Stimulated activated naive CD8-positive, alpha-beta T cell treated with anti-CD3 and anti-CD28 coated beads, Interleukin-15, amount 100 ng/mL, for 72 hours (primary cell): ENCODE measurements around the gene FYCO1.

ENCODE experiments used
- ATAC-seq: fragments of 150-1000 bp; cut with Tn5 transposase; 2 replicates; pipeline ENCODE4 v1.10.0; 2021; ENCODE audit warnings: mild to moderate bottlenecking, moderate library complexity
- DNase-seq, 2 donors: peaks; one replicate each; pipeline ENCODE4 v3.0.0; 2021 to 2022
- H3K27ac Mint-ChIP-seq, 2 donors: one replicate each; pipeline ENCODE4 v1.8.0; 2022; ENCODE audit warnings: mild to moderate bottlenecking in 2 of 2, mixed read lengths in 2 of 2, moderate library complexity in 2 of 2
- H3K27me3 Mint-ChIP-seq: one replicate; pipeline ENCODE4 v1.8.0; 2022; ENCODE audit warnings: mixed read lengths
- H3K4me1 Mint-ChIP-seq: one replicate; pipeline ENCODE4 v1.8.0; 2022; ENCODE audit warnings: mild to moderate bottlenecking, mixed read lengths
- H3K4me3 Mint-ChIP-seq, 2 donors: one replicate each; pipeline ENCODE4 v1.8.0; 2022; ENCODE audit warnings: mild to moderate bottlenecking in 2 of 2, mixed read lengths in 2 of 2, moderate library complexity in 1 of 2
- H3K9me3 Mint-ChIP-seq, 2 donors: one replicate each; pipeline ENCODE4 v1.8.0; 2022; ENCODE audit warnings: mixed read lengths in 2 of 2

The FYCO1 gene

DNA sequence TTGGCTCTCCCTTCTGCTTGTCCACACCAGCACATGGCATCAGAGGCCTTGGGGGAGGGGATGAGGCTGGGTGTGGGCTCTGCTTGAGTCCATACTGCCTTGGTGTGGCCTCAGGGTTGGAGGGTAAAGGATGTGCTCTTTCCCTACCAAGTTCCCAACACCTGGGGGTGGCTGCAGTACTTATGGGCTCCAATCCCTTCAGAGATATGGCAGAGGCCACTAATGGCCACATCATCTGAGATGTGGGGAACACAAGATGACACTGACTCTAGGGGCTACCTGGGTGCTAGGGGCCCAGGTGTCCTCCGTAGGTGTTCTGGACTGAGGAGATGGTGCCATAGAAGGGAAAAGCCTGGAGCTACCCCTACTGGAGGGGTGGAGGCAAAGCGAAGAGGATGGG is 45.5 kb downstream of the FYCO1 start:
- Mint-ChIP-seq H3K9me3 (no peaks in the 10 kb centered on the region), H3K27ac (peak overlapping the region in 1 of 2 donors; percentile 79), H3K4me3 (peak overlapping the region; percentile 33 to 62), H3K27me3 (no peaks in the 10 kb centered on the region), H3K4me1 (peaks cover 93% of the 10 kb centered on the region)
- ATAC-seq (no peak), DNase-seq (no peak)

GRCh38 chr3:45949432-45949831 is 46.2 kb downstream of the FYCO1 start:
- no peaks in the 10 kb centered on the region for H3K27me3 Mint-ChIP-seq
- H3K4me1 Mint-ChIP-seq: peaks cover 94% of the 10 kb centered on the region
- H3K27ac Mint-ChIP-seq: no peak overlapping the region
- peak in 1 of 2 donors; percentile 8 for DNase-seq
- peak overlapping the region; percentile 10 to 33 for H3K4me3 Mint-ChIP-seq
- H3K9me3 Mint-ChIP-seq: no peaks in the 10 kb centered on the region
- ATAC-seq: no peak

- DNase-seq: no peak
- ATAC-seq: no peak
- no peaks in the 10 kb centered on the region for H3K9me3 Mint-ChIP-seq
- H3K4me1 Mint-ChIP-seq: peaks cover 91% of the 10 kb centered on the region
- peak overlapping the region in 1 of 2 donors; percentile 21 for H3K4me3 Mint-ChIP-seq
- no peaks in the 10 kb centered on the region for H3K27me3 Mint-ChIP-seq
- H3K27ac Mint-ChIP-seq: no peak overlapping the region
These were observed 46.7 kb downstream of the FYCO1 start for GRCh38 chr3:45948881-45949280.

DNA sequence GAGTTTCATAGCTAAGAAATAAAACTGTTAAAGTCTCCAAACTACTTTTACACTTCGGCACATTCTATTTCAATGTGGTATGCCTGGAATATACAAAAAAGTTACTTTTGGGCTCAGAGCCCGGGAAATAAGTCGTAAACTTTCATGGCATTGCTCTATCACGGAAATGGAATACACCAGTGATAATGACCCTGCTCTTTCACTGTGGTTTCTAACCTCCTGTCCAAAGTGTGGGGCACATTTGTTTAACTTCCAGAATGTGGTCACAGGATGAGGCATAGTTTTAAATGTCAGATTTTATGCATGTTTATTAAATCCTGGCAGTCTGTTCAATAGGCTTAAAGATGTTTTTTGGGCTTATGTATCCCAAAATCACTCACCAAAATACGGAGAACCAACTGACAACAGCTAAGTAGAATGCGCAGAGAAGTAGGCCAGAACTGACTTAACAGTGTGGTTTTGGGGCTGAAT is 47.3 kb downstream of the FYCO1 start:
- ATAC-seq (no peak), DNase-seq (no peak)
- Mint-ChIP-seq H3K27ac (peak overlapping the region in 1 of 2 donors; percentile 49), H3K27me3 (no peaks in the 10 kb centered on the region), H3K4me1 (peaks cover 92% of the 10 kb centered on the region), H3K4me3 (no peak overlapping the region), H3K9me3 (no peaks in the 10 kb centered on the region)

GRCh38 chr3:45947361-45947760 is 48.3 kb downstream of the FYCO1 start:
- Mint-ChIP-seq H3K27ac (no peak overlapping the region), H3K9me3 (no peaks in the 10 kb centered on the region), H3K27me3 (no peaks in the 10 kb centered on the region), H3K4me3 (no peak overlapping the region), H3K4me1 (peaks cover 92% of the 10 kb centered on the region)
- DNase-seq: no peak
- no peak for ATAC-seq

DNA sequence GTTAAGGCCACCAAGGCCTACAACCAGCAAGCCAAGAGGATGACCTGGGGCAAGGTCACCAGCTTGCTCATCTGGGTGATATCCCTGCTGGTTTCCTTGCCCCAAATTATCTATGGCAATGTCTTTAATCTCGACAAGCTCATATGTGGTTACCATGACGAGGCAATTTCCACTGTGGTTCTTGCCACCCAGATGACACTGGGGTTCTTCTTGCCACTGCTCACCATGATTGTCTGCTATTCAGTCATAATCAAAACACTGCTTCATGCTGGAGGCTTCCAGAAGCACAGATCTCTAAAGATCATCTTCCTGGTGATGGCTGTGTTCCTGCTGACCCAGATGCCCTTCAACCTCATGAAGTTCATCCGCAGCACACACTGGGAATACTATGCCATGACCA is 48.7 kb downstream of the FYCO1 start:
- H3K4me1 Mint-ChIP-seq: peaks cover 92% of the 10 kb centered on the region
- ATAC-seq (no peak), DNase-seq (no peak)
- no peak overlapping the region for H3K4me3 Mint-ChIP-seq
- H3K27ac Mint-ChIP-seq: no peak overlapping the region
- H3K9me3 Mint-ChIP-seq: no peaks in the 10 kb centered on the region
- H3K27me3 Mint-ChIP-seq: no peaks in the 10 kb centered on the region

DNA sequence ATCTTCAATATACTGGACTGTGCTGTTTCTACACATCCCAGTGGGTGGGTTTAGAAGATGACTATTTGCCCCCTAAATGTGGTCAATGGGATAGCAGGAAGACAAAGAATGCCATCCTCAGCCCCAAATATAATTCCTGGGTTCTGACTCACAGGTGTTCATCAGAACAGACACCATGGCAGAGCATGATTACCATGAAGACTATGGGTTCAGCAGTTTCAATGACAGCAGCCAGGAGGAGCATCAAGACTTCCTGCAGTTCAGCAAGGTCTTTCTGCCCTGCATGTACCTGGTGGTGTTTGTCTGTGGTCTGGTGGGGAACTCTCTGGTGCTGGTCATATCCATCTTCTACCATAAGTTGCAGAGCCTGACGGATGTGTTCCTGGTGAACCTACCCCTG is 49.3 kb downstream of the FYCO1 start:
- peaks cover 90% of the 10 kb centered on the region for H3K4me1 Mint-ChIP-seq
- no peaks in the 10 kb centered on the region for H3K9me3 Mint-ChIP-seq
- no peak overlapping the region for H3K4me3 Mint-ChIP-seq
- no peaks in the 10 kb centered on the region for H3K27me3 Mint-ChIP-seq
- ATAC-seq (no peak), DNase-seq (no peak)
- H3K27ac Mint-ChIP-seq: no peak overlapping the region

DNA sequence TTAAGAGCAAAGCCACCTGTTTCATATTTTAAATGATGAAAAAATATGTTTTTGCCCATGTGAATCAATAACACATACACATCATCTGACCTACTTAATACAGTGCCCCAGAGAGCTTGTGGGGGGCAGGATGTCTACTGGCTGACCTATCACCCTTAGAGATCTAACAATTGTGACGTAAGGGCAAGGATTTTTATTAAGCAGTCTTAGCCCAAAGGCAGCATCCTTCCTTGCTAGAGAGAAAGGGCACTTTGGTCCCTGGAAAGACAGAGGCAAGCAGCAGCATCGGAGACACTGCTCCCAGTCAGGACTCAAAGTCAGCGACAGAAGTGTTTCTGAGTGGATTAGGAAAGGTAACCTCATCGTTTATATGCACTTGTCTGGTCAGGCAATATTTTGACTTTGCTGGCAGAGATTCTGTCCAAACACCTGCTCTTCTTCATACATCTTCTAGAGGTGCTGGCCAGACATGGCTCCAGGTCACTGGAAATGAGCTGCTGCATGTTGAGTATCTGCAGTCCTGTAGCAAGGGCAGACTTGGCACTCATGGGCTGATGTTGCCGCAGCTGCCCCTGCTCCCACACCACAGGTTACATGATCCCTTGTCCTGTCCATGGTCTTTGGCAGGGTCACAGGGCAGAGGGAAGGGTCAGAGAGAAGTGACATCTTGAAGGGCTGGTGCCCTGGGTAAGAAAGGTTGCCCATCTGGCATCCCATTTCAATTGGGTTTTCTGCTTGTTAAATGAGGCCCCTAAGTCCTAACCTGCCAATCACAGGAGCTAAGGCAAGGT is 50.6 kb downstream of the FYCO1 start:
- ATAC-seq (no peak), DNase-seq (no peak)
- Mint-ChIP-seq H3K27ac (peak overlapping the region in 1 of 2 donors; percentile 33), H3K4me3 (no peak overlapping the region), H3K27me3 (no peaks in the 10 kb centered on the region), H3K9me3 (no peaks in the 10 kb centered on the region), H3K4me1 (peaks cover 88% of the 10 kb centered on the region)

DNA sequence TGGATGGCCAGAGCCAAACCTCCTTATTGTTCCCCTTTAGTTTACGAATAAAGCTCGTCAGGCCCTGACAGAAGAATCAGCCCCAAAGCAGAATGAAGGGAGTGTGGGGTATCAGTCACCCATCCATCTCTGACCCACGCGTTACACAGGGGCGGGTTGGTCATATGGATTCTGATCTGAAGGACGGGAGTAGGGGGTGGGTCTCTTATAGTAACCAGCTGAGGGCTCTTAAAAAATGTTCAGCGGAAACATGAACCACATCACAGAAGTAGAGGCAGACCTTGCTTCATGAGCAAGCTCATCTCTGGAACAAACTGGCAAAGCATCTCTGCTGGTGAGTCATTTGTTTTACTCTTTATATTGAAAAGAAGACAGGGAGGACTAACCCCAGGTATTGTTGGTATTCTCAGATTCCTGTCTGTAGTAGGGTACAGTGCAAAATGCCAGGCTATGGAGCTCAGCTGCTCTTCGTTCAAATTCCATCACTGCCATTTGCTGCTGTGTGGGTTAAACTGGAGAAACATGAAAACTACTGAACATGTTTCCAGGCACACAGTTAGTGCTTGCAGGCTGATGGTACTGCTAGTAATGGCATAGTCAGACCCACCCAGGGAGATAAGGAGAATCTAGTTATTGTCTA is 52.3 kb downstream of the FYCO1 start, which contains the start of gene CXCR6:
Gene CXCR6, plus strand, starts transcription at position 258 of the 640 bp plus-strand sequence. CDS start 3,018 bp downstream, outside the sequence.
- Mint-ChIP-seq H3K27me3 (no peaks in the 10 kb centered on the region), H3K27ac (peak within 1 kb of the TSS in 1 of 2 donors; percentile 57), H3K4me1 (peaks cover 88% of the 10 kb centered on the region), H3K9me3 (no peaks in the 10 kb centered on the region), H3K4me3 (peak within 1 kb of the TSS; percentile 22 to 53)
- ATAC-seq (peak; percentile 91), DNase-seq (peak; percentile 45 to 61)

DNA sequence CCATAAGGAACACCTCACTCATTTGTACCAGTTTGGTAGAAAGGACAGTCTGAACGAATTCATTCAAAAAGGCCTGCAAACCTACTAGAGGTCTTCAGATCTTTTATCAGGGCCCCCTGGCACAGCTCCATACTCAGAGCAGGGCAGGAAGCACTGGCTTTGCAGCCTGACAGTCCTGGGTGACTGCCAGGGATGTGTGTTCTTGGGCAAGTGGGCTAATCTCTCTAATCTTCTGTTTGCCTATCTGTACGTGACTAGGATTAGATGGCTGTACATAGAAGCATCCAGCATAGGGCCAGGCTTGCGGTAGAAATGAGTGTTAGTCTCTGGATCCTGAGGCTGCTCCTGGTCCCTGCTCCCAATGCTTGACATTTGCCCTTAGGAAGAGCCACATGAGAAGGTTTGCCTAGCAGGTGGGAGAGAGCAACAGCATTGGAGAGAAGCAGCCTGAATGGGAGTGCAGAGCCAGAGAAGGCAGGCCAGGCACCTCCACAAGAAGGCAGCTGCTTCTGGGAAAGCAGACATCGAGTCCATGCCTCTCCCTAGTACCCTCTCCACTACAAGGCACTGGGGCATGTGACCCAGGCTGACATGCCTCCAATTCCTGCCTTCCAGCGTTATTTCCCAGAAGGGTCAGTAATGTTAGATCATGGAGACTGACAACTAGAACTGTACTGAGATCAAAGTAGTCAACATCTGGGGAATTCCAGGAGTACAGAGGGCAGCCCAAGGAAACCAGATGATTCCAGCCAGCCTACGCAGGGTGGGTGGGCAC is 53.4 kb downstream of the FYCO1 start:
- Mint-ChIP-seq H3K4me1 (peaks cover 79% of the 10 kb centered on the region), H3K27ac (peak overlapping the region in 1 of 2 donors; percentile 57), H3K27me3 (no peaks in the 10 kb centered on the region), H3K4me3 (peak overlapping the region in 1 of 2 donors; percentile 22), H3K9me3 (no peaks in the 10 kb centered on the region)
- ATAC-seq (no peak), DNase-seq (no peak)

DNA sequence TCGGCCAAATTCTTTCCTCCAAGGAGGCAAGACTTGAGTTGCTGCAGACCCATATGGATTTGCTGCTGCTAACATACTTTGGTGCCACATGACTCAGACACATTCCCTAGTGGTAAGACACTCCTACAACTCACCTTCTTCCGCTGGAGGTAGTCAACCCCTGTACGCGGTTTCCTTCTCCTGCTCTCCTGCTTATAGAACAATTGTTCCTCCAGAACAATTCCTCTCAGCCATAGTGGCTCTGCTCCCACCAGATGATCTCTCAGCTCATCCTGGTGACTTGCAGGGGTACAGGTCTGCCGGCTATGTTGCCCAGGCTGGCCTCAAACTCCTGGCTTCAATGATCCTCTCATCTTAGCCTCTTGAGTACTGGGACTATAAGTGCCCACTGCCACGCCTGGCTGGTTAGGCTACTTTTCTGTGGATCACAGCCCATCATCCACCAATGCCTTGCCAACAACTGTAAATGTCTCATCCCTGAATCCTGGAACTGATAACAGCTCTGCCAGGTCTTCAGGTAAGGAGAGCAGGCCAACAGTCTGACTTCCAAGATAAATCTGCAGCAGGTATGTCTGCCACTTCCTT is 54.8 kb downstream of the FYCO1 start:
- DNase-seq (no peak), ATAC-seq (no peak)
- no peaks in the 10 kb centered on the region for H3K27me3 Mint-ChIP-seq
- H3K27ac Mint-ChIP-seq: peak overlapping the region in 1 of 2 donors; percentile 56
- H3K4me3 Mint-ChIP-seq: no peak overlapping the region
- peaks cover 65% of the 10 kb centered on the region for H3K4me1 Mint-ChIP-seq
- no peaks in the 10 kb centered on the region for H3K9me3 Mint-ChIP-seq

DNA sequence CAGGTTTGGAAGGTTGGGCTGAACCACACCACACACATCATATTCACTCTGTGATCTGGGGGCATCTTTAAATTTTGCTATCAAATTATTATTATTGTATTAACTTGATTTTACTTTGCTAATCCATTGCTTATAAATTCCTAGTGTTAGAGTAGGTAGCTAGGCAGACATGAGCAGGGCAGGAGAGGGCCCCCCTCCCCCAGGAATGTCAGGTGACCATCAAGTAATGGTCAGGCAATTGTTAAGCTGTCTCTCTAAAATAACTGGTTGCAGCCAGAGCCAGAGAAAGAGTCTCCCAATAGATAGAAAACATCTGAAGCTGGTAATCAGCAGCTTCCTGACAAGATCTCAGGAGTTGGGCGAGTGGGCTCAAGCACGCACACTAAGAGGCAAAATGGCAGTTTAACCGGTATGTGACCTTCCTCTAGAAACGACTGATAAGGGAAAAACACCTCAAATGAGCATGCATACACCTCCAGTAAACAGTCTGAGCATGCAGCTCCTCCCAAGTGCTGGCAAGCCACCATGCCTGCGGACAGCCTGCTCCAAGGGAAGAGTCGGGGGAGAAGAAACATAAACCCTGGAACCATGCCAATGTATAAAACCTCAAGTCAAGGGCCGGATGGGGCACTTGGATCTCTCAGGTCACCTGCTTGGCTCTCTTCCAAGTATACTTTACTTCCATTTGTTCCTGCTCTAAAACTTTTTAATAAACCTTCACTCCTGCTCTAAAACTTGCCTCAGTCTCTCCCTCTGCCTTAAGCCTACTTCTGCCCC is 55.4 kb downstream of the FYCO1 start:
- no peak for DNase-seq
- ATAC-seq: no peak
- Mint-ChIP-seq H3K4me1 (peaks cover 59% of the 10 kb centered on the region), H3K4me3 (no peak overlapping the region), H3K27ac (peak overlapping the region in 1 of 2 donors; percentile 56), H3K27me3 (no peaks in the 10 kb centered on the region), H3K9me3 (no peaks in the 10 kb centered on the region)

DNA sequence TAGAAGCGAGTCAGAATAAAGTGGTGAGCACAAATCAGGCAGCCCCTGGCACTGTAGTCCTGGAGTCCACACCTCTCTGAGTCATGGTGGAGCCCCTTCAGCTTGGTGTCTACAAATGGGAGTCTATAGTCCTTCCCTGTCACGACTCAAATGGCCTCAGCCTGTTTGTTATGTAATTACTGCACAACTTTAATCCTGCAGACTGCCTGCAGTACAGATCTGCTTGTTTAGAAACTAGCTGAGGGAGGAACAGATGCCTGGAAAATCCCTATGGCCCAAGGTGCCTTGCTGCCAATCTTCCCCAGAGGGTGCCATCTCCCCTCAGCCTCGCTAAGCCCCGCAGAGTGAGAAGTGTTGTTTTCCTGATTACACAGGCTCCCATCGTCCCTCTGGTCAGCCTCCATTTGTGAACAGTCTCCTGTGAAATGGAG is 56.3 kb downstream of the FYCO1 start:
- DNase-seq: no peak
- Mint-ChIP-seq H3K4me1 (peaks cover 55% of the 10 kb centered on the region), H3K27me3 (no peaks in the 10 kb centered on the region), H3K9me3 (no peaks in the 10 kb centered on the region), H3K27ac (no peak overlapping the region), H3K4me3 (no peak overlapping the region)
- peak; percentile 55 for ATAC-seq

DNA sequence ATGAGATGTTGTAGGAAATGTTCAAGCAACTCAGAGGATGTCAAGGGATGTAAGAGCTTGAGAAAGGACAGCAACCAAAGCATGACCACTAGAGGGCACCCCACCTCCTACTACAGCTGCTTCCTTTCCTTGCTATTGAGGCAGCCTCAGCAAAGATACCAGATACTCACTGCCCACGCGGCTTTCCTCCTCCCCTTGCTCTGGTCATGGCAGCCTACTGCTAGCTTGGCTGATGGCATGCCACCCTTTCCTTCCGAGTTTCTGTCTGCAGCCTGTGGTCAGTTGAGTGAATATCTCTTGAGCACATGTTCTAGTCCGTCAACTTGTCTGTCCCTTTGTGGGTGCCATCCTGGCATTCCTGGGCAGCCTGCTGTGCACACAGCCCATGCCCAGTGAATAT is 56.8 kb downstream of the FYCO1 start:
- no peak overlapping the region for H3K4me3 Mint-ChIP-seq
- H3K27me3 Mint-ChIP-seq: no peaks in the 10 kb centered on the region
- peak; percentile 77 for ATAC-seq
- peak; percentile 77 to 84 for DNase-seq
- peaks cover 52% of the 10 kb centered on the region for H3K4me1 Mint-ChIP-seq
- peak overlapping the region in 1 of 2 donors; percentile 6 for H3K27ac Mint-ChIP-seq
- no peaks in the 10 kb centered on the region for H3K9me3 Mint-ChIP-seq

DNA sequence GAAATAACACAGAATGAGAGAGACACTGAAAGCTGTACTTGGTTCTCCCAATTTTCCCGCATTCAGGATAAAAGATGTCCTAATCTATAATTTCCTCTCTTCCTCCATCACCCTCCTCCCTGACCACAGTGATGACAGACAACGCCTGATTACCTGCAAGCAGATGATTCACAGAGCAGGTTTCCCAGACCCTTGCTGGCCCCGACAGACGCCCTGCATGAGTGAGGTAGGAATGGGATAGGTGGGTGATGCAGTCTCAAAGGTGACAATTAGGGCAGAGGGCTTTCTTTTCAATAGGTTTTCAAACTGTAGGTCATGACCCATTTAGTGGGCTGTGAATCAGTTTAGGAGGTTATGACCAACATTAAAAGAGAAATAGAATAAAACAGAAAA is 57.6 kb downstream of the FYCO1 start:
- no peak for DNase-seq
- Mint-ChIP-seq H3K27ac (no peak overlapping the region), H3K9me3 (no peaks in the 10 kb centered on the region), H3K4me3 (no peak overlapping the region), H3K4me1 (peaks cover 44% of the 10 kb centered on the region), H3K27me3 (no peaks in the 10 kb centered on the region)
- ATAC-seq: no peak
